ENCODE results near the gene CALHM2. TPM values are rescaled to one million over a fixed set of nuclear protein-coding genes. Genes with fewer than 3 reads are reported as not detected.

Gene CALHM2
- total and polyA plus RNA-seq, 2 donors (not counting 3 experiments of a cell fraction or from before 2014, with no cell fraction given): 32.1 to 38.4 TPM

- TF ChIP-seq FOS (IDR thresholded peaks at IDR 0.05; ENCODE audit: borderline replicate concordance, insufficient read depth, low read length) (no peak), MAX (IDR thresholded peaks at IDR 0.05; ENCODE audit: insufficient read depth, insufficient read length) (no peak)
- H3K79me2 ChIP-seq (ENCODE audit: control insufficient read depth, insufficient read depth, low read length): no peaks in the 10 kb centered on the region
- no peak within 1 kb of the TSS for H3K9ac ChIP-seq (replicated peaks; ENCODE audit: extremely low read depth, insufficient read depth, low read length)
- no peaks in the 10 kb centered on the region for H3K4me1 ChIP-seq (ENCODE audit: control insufficient read depth, extremely low read depth, insufficient read depth, low read length)
- no peak within 1 kb of the TSS for H2AFZ ChIP-seq (ENCODE audit: low read depth, low read length)
- no peak for DNase-seq (ENCODE audit: low read depth, low spot score)
- H4K20me1 ChIP-seq (replicated peaks; ENCODE audit: control insufficient read depth, extremely low read depth, insufficient read depth, low read length): no peaks in the 10 kb centered on the region
- no peak within 1 kb of the TSS for H3K4me3 ChIP-seq (replicated peaks in 1 of 3; ENCODE audit: insufficient read depth in 1 of 3, low read depth in 1 of 3, low read length in 3 of 3)
- H3K27me3 ChIP-seq (ENCODE audit: control insufficient read depth in 2 of 2, insufficient read depth in 2 of 2, low read length in 2 of 2): no peaks in the 10 kb centered on the region
- ChIA-PET POLR2A (no interaction called here), CTCF (no interaction called here)
- intact Hi-C loops (cut with micrococcal nuclease) (no loop called here), dilution Hi-C loops (cut with MboI; ENCODE audit: extremely low pct_ligation_motif_present, low sequenced_read_pairs) (no loop called here)
- no peaks in the 10 kb centered on the region for H3K36me3 ChIP-seq (ENCODE audit: control insufficient read depth in 2 of 2, extremely low read depth in 1 of 2, insufficient read depth in 2 of 2, low read length in 2 of 2)
- no peak within 1 kb of the TSS for H3K4me2 ChIP-seq (ENCODE audit: insufficient read depth, low read length)
- BruUV-seq (replicated peaks): no TSS peak
- no peak for FAIRE-seq
- no peaks in the 10 kb centered on the region for H3K9me3 ChIP-seq (replicated peaks; ENCODE audit: control insufficient read depth, insufficient read depth, low read length)
- no peaks in the 10 kb centered on the region for H3K9me1 ChIP-seq (replicated peaks; ENCODE audit: control insufficient read depth, extremely low read depth, insufficient read depth, low read length)
- H3K27ac ChIP-seq (ENCODE audit: insufficient read depth, low read depth, low read length): no peak within 1 kb of the TSS
These were observed 6.5 kb upstream of the CALHM2 start, which contains the start of gene CALHM1 for GRCh38 chr10:103458720-103459119. CALHM1 (minus strand) TSS chr10:103458900; CDS start chr10:103458751, 149 bp downstream.

GRCh38 chr10:103457896-103458583 is 5.9 kb upstream of the CALHM2 start:
- TF ChIP-seq POLR2A (IDR thresholded peaks at IDR 0.05; ENCODE audit: low read depth, low read length) (no peak), GATA2 (IDR thresholded peaks at IDR 0.05; ENCODE audit: insufficient read depth, insufficient read length, low read depth, low read length) (no peak), POLR2AphosphoS5 (IDR thresholded peaks at IDR 0.05; ENCODE audit: insufficient read depth, low read depth, low read length) (no peak), CTCF (IDR thresholded peaks at IDR 0.05; ENCODE audit: extremely low read depth in 1 of 2, insufficient read depth in 1 of 2, low read depth in 1 of 2, low read length in 2 of 2) (no peak), MAX (IDR thresholded peaks at IDR 0.05; ENCODE audit: insufficient read depth, insufficient read length) (no peak), MYC (IDR thresholded peaks at IDR 0.05; ENCODE audit: low read depth, low read length) (no peak), JUN (IDR thresholded peaks at IDR 0.05; ENCODE audit: borderline replicate concordance, insufficient read depth, insufficient read length, low read depth) (no peak), EZH2 (IDR thresholded peaks at IDR 0.05; ENCODE audit: borderline replicate concordance, low read depth, low read length, severe bottlenecking) (no peak), FOS (IDR thresholded peaks at IDR 0.05; ENCODE audit: borderline replicate concordance, insufficient read depth, low read length) (no peak)
- ChIA-PET POLR2A (no interaction called here), CTCF (no interaction called here)
- H3K4me3 ChIP-seq (replicated peaks in 1 of 3; ENCODE audit: insufficient read depth in 1 of 3, low read depth in 1 of 3, low read length in 3 of 3): no peak overlapping the region
- FAIRE-seq: no peak
- no peak overlapping the region for H3K4me2 ChIP-seq (ENCODE audit: insufficient read depth, low read length)
- no peak for DNase-seq (ENCODE audit: low read depth, low spot score)
- H3K36me3 ChIP-seq (ENCODE audit: control insufficient read depth in 2 of 2, extremely low read depth in 1 of 2, insufficient read depth in 2 of 2, low read length in 2 of 2): no peaks in the 10 kb centered on the region
- H4K20me1 ChIP-seq (replicated peaks; ENCODE audit: control insufficient read depth, extremely low read depth, insufficient read depth, low read length): no peaks in the 10 kb centered on the region
- no peaks in the 10 kb centered on the region for H3K9me3 ChIP-seq (replicated peaks; ENCODE audit: control insufficient read depth, insufficient read depth, low read length)
- no peak overlapping the region for H2AFZ ChIP-seq (ENCODE audit: low read depth, low read length)
- no TSS peak for BruUV-seq (replicated peaks)
- H3K9me1 ChIP-seq (replicated peaks; ENCODE audit: control insufficient read depth, extremely low read depth, insufficient read depth, low read length): no peaks in the 10 kb centered on the region
- no peaks in the 10 kb centered on the region for H3K79me2 ChIP-seq (ENCODE audit: control insufficient read depth, insufficient read depth, low read length)
- H3K4me1 ChIP-seq (ENCODE audit: control insufficient read depth, extremely low read depth, insufficient read depth, low read length): no peaks in the 10 kb centered on the region
- no peak overlapping the region for H3K27ac ChIP-seq (ENCODE audit: insufficient read depth, low read depth, low read length)
- intact Hi-C loops (cut with micrococcal nuclease): no loop called here
- H3K9ac ChIP-seq (replicated peaks; ENCODE audit: extremely low read depth, insufficient read depth, low read length): no peak overlapping the region
- H3K27me3 ChIP-seq (ENCODE audit: control insufficient read depth in 2 of 2, insufficient read depth in 2 of 2, low read length in 2 of 2): no peaks in the 10 kb centered on the region
- dilution Hi-C loops (cut with MboI; ENCODE audit: extremely low pct_ligation_motif_present, low sequenced_read_pairs): no loop called here

Data from endothelial cell of umbilical vein (primary cell).